ENCODE data around the gene UBTD1.
A peak's percentile ranks its signal among the peaks of the same experiment; 100 is the strongest.
"Not testable (repeated sequence)": the region's sequence is repeated elsewhere in the genome, so short reads cannot be mapped to it uniquely, and the experiment has no call there.

The UBTD1 gene

DNA sequence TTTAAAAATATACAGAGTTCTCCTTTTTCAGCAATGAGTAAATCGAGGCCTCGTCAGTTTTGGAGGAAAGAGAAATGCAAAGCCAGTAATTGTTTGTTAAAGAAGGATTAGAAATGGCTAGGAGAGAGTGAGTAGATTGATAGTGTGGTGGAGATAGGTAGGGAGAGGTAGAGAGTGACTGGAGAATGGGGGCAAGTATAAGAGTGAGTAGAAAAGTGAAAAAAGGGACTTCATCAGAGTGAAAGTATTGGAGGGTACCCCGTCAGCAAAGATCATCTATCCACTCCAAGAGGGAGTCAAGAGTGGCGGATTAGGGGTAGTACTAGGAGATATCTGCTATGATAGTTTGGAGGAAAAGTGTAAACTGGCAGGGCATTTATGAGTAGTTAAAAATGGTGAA is 64.6 kb downstream of the UBTD1 start:
- no peak for DNase-seq (ENCODE audit: low read depth in 2 of 2)

DNA sequence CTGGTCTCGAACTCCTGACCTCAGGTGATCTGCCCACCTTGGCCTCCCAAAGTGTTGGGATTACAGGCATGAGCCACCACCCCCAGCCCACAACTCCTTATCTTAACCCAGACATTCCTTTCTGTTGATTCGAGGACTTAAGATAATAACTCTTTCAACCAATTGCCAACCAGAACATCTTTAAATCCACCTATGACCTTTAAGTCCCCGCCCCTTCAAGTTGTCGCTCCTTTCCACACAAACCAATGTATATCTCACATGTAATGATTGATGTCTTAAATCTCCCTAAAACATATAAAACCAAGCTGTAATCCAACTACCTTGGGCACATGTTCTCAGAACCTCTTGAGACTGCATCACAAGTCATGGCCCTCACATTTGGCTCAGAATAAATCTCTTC is 66.1 kb downstream of the UBTD1 start:
- DNase-seq (ENCODE audit: low read depth in 2 of 2): no peak

DNA sequence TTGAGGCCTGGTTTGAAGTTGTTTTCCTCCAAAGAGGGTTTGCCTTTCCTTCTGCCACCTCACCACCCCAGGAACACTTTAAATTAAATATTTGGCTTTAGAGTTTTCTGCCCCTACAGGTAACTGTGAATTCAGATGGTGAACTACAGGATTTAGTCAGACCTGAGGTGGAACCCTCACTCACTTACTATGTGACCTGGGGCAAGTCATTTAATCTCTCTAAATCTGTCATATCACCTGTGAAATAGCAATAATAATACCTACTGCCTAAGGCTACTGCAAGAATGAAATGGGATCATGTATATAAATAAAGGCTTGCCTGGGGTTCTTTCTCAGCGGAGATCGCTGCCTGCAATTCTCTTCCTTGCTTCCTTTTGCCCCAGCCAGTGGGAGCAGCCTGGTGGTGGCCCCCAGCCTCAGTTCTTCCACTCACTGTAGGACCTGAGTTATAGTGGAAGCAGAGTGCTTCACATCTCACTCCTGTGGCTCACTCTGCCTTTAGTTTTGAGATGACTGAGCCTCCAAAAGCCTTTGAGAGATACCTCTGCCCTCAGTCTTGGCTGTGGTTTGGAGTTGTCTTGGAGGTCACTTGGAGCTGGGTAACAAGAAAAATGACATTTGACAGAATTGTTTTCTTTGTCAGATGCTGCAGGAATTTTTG is 67.7 kb downstream of the UBTD1 start:
- DNase-seq (ENCODE audit: low read depth in 2 of 2): no peak

DNA sequence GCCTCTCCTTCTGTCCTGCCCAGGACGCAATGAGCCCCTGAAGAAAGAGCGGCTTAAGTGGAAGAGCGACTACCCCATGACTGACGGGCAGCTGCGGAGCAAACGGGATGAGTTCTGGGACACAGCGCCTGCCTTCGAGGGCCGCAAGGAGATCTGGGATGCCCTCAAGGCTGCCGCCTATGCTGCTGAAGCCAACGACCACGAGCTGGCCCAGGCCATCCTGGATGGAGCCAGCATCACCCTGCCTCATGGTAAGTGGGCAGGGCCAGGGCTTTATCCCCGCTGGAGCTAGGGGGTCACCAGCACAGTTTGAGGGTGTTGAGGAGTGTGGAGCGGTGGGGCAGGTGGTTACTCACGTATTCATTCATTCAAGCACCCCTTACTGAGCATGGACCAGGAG is 69.2 kb downstream of the UBTD1 start:
- DNase-seq (ENCODE audit: low read depth in 2 of 2): no peak

DNA sequence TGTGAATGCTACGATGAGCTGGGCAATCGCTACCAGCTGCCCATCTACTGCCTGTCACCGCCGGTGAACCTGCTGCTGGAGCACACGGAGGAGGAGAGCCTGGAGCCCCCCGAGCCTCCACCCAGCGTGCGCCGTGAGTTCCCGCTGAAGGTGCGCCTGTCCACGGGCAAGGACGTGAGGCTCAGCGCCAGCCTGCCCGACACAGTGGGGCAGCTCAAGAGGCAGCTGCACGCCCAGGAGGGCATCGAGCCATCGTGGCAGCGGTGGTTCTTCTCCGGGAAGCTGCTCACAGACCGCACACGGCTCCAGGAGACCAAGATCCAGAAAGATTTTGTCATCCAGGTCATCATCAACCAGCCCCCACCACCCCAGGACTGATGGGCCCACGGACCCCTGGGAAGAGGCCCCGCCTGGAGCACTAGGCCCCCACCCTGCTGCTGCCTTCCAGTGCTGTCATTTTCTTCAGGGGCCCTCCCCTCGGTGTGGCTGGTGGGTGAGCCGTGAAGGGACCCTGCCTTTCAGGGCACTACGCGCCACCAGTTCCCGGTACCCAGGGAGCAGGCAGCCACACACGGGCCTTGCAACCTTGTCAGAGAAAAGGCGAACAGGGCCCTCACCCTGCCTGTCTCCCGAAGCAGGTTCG is 71.5 kb downstream of the UBTD1 start:
- no peak for DNase-seq (ENCODE audit: low read depth in 2 of 2)

DNA sequence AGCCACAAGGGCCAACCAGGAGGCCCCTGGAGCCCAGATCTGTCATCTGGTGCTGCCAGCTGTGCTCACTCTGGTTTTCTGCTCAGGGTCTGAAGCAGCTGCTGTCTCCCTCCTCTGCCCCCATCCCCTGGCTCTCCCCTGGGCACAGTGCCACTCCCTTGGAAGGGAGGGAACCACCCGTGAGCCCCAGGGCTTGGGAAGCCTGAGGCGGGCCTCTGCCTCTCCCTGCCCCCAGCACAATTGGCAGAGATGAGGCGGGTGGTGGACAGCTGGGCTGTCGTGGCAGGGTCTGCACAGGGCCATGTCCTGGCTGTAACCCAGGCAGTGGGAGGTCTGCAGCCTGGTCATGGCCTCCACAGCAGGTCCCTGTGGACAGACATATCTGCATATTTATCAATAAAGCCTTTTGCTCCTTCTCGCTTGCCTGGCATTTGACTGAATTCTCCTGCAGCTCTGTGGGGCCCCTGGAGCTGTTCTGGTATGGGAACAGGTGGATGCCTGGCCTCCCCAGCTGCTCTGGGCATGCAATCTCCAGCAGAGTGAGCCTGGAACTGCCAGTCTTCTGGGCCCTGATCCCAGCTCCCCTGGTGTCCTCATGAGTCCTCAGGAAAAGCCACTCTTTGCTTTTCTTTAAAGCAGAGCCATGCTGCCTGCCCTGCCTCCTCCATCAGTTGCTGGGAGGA is 72.2 kb downstream of the UBTD1 start:
- DNase-seq (ENCODE audit: low read depth in 2 of 2): no peak

DNA sequence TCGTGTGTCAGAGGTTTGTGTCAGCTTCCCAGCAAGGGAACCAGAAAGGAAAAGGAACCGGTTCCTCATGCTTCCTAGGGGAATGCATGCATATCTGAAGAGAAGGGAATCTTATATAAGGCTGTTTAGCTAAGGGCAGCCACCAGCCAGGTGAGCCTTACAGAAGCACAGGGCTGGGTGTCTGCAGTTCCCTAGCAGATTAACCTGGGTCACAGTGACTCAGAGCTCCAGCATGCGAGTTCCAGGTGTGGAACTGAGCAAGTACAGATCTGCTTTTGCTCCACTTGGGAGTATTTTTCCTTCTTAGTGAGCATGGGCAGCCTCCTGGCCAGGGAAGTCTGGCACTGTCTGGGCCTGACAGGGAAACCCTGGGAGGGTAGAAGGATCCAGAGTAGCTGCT is 72.9 kb downstream of the UBTD1 start:
- DNase-seq (ENCODE audit: low read depth in 2 of 2): no peak

DNA sequence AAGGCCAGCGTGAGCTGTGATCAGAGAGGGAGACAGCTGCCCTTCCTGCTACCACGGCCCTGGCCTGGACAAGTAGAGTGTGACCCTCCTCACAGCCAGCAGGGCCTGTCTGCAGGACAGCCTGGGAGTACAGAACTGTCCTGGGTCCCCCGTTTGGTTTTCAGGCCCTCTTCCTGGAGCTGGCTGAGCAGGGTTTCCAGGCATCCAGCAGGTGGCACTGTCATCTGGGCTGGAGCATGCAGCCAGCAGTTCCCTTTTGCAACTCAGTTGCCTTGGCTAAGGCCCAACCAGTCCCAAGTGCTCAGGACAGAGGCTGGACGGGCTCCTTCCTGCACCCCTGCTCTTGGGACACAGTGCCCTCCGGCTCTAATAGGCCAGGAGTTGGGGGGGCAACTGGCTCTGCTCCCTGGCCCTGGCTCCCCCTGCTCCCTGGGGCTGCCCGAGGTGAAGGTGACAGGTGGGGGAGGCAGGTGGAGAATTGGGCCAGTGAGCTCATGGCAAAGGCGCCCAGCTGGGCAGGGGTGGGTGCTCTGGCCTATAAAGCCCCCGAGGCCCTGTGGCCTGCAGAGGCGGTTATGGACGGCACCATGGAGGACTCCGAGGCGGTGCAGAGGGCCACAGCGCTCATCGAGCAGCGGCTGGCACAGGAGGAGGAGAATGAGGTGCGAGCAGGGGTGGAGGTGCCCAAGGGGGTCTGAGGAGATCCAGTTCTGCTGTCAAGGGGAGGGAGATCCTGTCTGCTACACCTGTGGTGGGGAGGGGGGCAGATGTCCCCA is 73.7 kb downstream of the UBTD1 start, which contains the start of gene ANKRD2:
Gene ANKRD2 (plus strand): TSS at position 566 of the 776 bp plus-strand sequence. CDS start 10 bp downstream, at position 576.
- peak in 1 of 2 experiments; percentile 32 for DNase-seq (ENCODE audit: low read depth in 2 of 2)

DNA sequence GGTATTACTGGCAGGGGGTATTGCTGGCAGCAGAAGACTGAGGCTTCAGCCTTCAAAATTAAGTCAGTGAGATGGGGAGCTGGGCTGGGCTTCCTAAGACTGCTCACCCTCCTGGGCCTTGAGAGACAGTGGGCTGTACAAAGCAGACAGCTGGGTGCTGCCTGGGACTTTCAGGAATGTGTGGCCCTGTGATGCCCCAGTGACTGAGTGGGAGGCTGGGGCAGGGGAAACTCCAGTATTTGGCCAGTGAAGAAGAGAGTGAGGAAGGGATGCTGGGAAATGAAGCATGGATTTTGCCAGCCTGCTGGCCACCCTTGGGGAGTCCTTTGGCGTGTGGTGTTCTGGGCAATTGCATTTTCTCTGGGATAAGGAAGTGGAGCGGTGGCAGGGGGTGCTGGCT is 74.3 kb downstream of the UBTD1 start:
- DNase-seq (ENCODE audit: low read depth in 2 of 2): no peak

DNA sequence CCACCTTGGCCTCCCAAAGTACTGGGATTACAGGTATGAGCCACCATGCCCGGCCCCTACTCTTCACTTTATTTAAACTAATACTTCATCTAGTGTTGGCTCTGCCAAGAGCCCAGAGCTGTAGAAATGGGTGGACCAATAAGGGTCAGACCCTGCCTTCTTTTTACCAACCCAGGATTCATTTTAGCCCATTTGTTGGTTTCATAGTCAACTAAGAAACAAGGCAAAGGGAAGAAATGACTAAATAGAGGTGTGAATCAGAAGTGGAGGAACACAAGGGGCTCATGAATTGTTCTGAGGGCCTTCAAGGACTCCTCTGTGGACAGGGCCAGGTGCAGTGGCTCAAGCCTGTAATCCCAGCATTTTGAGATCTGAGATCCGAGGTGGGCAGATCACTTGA is 74.9 kb downstream of the UBTD1 start:
- DNase-seq (ENCODE audit: low read depth in 2 of 2): no peak

DNA sequence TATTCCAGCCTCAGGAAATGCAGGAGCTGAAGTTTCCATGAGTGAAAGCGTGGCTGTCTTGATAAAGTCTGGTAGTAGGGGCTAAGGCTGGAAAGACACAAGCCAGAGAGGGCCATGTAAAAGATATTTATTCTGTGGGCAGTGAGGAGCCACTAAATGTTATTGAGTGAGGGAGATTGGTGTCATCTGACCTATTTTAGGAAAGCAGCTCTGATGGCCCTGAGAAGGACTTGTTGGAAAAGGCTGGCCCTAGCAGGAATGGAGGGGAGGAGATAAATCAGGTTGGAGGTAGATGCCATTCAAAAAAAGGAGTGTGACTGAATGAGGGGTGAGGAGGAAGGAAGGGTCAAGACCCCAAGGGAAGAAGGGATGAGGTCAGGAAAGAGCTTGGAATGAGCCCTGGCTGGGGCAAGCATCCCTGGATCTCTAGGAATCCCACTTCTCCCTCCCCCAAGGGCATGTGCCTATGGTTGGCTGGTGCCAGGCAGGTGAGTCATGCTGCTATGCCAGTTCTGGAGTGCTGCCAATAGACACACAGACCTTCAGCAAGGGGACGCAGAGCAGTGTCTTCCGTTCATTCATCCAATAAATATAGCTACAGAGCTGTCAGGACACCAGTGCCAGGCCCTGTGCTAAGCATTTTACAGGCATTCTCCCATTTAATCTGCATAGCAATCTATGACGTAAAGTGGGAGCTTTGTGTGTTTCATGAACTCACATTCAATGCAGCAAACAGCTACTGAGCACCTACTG is 75.8 kb downstream of the UBTD1 start:
- peak in 1 of 2 experiments; percentile 13 for DNase-seq (ENCODE audit: low read depth in 2 of 2)

DNA sequence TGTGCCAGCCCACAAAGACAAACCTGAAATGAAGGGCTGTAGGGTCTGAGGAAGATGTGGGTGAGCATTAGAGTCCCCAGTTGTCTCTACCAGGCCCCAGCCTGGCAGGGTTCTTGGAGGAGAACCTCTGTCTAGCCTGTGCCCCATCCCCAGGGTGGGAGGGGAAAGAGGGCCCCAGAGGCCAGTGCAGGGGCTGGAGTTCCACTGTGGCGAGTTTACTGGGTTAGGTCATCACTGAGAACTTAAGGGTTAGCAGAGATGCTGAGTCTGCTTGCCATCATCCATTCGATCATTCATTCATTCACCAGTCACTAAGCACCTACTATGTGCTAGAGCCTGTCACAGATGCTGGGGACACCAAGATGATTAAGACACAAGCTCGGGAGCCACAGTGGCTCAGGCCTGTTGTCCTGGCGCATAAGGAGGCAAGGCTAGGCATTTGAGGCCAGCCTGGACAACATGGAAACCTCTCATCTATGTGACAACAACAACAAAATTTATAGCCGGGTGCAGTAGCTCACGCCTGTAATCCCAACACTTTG is 76.5 kb downstream of the UBTD1 start:
- no peak for DNase-seq (ENCODE audit: low read depth in 2 of 2)

DNA sequence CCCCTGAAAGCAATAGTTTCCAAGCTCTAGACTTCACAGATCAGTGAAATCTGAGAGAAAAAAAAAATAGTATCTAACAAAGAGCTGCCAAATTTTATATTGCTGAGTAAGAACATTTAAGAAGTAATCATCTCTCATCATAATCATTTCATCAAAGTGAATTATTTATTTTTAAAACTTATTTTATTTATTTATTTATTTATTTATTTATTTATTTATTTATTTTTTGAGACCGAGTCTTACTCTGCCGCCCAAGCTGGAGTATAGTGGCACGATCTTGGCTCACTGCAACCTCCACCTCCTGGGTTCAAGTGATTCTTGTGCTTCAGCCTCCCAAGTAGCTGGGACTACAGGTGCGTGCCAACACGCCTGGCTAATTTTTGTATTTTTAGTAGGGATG is 77.8 kb downstream of the UBTD1 start:
- not testable (repeated sequence) for DNase-seq (ENCODE audit: low read depth in 2 of 2)

DNA sequence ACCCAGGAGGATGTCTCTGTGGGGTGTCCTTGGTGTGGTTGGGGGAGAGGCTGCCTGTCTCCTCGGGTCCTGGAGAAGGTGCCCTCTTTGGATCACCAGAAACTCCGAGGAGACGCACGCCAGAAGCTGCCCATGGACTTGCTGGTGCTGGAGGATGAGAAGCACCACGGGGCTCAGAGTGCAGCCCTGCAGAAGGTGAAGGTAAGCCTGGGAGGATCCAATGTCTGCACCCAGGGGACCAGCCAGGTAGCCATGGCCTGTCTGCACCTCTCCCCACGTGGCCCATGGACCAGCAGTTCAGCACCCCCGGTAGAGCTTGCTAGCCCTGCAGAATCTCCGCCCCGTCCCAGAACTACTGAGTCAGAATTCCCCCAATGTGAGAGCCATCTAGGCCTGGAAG is 79.0 kb downstream of the UBTD1 start:
- no peak for DNase-seq (ENCODE audit: low read depth in 2 of 2)

DNA sequence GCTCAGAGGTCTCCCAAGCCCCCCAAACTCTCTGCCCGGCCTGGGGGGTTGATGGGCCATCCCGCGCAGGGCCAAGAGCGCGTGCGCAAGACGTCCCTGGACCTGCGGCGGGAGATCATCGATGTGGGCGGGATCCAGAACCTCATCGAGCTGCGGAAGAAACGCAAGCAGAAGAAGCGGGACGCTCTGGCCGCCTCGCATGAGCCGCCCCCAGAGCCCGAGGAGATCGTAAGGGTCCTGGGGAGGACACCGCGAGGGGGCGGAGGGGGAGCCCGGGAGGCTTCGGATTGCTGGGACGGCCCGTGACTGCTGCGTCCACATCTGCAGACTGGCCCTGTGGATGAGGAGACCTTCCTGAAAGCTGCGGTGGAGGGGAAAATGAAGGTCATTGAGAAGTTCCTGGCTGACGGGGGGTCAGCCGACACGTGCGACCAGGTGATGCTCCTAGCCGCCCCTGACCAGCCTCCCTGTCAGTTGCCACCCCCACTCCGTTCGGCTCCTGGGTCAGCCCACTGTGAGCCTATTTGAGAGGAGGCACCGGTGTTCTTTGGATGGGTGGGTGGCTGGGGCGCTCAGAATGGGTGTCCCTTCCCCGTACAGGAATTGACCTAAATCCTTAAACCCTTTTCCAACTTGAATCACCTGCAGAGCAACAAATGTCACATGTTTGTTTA is 79.6 kb downstream of the UBTD1 start:
- no peak for DNase-seq (ENCODE audit: low read depth in 2 of 2)

DNA sequence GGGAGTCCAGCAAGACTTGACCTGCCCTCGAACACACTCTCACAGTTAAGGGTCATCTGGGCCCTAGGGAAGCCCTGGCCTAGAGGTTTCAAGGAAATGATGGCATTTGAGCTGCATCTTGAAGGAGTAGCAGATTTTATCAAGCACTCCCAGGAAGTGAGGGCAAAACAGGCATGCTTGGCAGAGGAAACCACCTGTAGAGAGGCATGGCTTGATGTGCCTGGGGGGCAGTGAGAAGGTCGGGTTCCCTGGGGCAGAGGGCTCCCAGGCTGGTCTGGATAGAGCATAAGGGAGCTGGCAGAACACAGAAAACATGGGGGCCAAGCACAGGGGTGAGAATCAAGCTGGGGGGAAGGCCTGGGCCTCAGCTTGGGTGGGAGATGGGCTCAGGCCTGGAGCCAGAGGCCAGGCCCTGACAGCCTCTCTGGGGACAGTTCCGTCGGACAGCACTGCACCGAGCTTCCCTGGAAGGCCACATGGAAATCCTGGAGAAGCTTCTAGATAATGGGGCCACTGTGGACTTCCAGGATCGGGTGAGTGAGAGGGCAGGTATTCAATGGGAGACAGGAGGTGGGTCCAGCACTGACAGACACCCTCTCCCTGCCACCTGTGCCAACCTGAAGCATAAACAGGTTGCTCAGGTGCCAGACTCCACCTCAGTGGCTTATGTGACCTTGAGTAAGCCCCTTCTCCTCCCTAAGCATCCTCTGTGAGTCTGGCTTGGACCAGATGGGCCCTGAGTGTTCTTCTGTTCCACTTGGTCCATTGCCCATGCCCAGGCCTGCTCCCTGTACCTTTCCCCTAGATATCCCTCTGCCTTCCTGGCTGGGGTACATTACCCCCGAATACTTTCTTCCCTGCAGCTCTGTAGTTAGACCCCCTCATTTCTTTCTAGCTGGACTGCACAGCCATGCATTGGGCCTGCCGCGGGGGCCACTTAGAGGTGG is 82.0 kb downstream of the UBTD1 start:
- no peak for DNase-seq (ENCODE audit: low read depth in 2 of 2)

DNA sequence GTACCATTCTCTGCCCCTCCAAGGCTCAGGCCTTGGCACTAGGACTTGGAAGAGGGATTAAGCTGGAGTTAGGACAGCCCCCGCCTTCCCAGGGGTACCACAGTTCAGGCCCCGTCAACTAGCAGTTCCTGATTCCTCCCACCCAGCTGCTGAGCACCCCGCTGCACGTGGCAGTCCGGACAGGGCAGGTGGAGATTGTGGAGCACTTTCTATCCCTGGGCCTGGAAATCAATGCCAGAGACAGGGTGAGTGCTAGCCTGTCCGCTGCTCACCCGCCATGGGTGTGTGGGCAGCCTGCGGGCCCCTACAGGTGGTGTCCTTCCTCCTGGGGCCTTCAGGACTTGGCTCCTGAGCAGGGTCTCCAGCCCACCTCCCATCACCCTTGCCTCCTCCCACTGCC is 83.4 kb downstream of the UBTD1 start:
- DNase-seq (ENCODE audit: low read depth in 2 of 2): no peak

DNA sequence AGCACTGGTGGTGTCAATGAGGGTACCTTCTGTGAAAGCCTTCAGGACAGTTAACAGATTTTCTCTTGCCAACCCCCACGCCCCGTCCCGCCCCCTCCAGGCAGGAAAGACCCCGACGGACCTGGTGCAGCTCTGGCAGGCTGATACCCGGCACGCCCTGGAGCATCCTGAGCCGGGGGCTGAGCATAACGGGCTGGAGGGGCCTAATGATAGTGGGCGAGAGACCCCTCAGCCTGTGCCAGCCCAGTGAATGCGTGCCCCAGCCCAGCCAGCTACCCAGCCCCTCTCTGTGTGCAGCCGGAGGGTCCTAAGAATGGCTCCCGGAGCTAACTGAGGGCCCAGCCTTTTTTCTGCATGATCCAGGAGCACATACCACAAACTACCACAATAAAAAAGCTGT is 84.8 kb downstream of the UBTD1 start:
- no peak for DNase-seq (ENCODE audit: low read depth in 2 of 2)

DNA sequence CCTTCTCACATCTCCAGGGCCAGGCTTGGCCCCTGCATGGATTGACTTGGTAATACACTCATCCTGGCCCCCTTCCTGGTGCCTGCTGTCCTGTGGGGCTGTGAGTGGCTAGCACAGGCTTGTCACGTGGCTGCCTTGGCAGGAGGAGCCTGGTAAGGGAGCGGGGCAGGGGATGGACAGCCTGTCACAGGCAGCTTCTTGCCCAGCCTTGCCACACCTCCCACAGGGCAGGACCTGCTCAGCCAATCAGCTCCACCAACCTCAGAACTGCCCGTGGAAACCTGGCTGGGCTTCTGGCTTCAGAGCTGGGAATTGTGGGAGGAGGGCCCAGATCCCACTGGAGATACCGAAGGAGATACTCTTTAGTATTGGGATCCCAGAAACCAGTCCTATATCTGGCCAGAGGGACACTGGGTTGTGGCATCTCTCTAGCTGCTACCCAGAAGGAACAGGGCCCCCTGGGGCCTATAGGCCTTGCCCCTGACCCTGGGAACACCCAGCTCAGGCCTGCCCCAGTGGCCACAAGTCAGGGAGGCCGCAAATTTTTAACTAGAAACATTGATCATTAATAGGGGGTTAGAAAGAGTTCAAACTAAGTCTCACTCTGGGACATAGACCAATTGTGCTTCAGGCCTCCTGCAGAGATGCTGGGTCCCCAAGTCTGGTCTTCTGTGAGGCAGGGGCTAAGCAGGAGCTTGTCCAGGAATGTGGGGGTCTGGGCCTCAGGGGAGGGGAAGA is 85.5 kb downstream of the UBTD1 start, which contains the start of gene HOGA1:
Gene HOGA1 (plus strand): TSS at position 330 of the 738 bp plus-strand sequence. CDS start 315 bp downstream, at position 645.
- DNase-seq (ENCODE audit: low read depth in 2 of 2): peak in 1 of 2 experiments; percentile 17

All from fibroblast of skin of left quadriceps (primary cell).